Measurements from ENCODE around the gene C1orf232. TPM values are rescaled to one million over a fixed set of nuclear protein-coding genes. Genes with fewer than 3 reads are reported as not detected.
A peak's percentile ranks its signal among the peaks of the same experiment; 100 is the strongest.

The C1orf232 gene
- total RNA-seq, 3 donors from 2014 or later (not counting 1 experiment from before 2014, with no cell fraction given): not detected

DNA sequence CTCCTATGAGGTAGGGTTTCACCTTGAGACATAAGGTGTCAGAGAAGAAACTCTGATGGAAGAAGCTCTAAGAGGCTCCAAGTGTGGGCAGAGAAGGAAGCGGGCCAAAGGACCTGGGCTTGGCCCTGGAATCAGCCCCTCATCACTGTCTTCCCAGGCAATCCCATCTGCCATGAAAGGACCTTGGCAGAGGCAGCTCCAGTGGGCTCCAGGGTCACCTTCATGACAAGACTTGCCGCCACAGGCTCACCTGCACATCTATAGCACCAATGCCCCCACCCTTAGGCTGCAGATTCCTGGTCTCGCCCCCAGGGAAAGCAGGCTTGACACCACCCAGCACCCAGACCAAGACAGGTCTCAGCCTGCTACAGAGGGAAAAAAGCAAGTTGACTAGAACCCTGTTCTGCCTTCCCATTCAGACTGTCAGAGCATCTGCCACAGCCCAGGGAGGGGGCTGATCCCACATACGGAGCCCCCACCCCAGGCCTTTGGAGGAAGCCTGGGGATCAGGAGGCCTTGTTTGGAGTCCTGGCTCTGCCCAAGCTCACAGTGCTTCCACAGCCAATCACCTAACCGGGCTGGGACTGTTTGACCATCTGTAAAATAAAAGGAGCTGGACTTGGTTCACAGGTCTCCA is 10.4 kb downstream of the C1orf232 start:
- no peaks in the 10 kb centered on the region for H3K9me3 ChIP-seq (ENCODE audit: control insufficient read depth, insufficient read depth, low read length)
- Mint-ChIP-seq H3K27me3 (ENCODE audit: low read depth in 2 of 2) (peaks cover 34 to 37% of the 10 kb centered on the region in 2 donors), H3K27ac (no peak overlapping the region), H3K36me3 (no peaks in the 10 kb centered on the region), H3K4me1 (peaks cover 0 to 9% of the 10 kb centered on the region in 2 donors), H3K4me3 (no peak overlapping the region), H3K9me3 (no peaks in the 10 kb centered on the region)
- H3K4me3 ChIP-seq (ENCODE audit: low read length): no peak overlapping the region
- intact Hi-C loops (cut with micrococcal nuclease): no loop called here
- peaks cover 17% of the 10 kb centered on the region for H3K4me1 ChIP-seq (ENCODE audit: control insufficient read depth, insufficient read depth, low read length)
- no peak overlapping the region for H3K27ac ChIP-seq (ENCODE audit: low read length)
- H3K36me3 ChIP-seq (ENCODE audit: control insufficient read depth, insufficient read depth, low read length): no peaks in the 10 kb centered on the region
- 89% methylated on average over 5 of the region's 5 CpGs for WGBS (ENCODE audit: insufficient coverage)
- TF ChIP-seq, protein P1, sequence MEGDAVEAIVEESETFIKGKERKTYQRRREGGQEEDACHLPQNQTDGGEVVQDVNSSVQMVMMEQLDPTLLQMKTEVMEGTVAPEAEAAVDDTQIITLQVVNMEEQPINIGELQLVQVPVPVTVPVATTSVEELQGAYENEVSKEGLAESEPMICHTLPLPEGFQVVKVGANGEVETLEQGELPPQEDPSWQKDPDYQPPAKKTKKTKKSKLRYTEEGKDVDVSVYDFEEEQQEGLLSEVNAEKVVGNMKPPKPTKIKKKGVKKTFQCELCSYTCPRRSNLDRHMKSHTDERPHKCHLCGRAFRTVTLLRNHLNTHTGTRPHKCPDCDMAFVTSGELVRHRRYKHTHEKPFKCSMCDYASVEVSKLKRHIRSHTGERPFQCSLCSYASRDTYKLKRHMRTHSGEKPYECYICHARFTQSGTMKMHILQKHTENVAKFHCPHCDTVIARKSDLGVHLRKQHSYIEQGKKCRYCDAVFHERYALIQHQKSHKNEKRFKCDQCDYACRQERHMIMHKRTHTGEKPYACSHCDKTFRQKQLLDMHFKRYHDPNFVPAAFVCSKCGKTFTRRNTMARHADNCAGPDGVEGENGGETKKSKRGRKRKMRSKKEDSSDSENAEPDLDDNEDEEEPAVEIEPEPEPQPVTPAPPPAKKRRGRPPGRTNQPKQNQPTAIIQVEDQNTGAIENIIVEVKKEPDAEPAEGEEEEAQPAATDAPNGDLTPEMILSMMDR (IDR thresholded peaks at IDR 0.05): no peak
- no peak for DNase-seq
- no peak for ATAC-seq
- H3K27me3 ChIP-seq (ENCODE audit: control insufficient read depth, insufficient read depth, low read length): peaks cover 21% of the 10 kb centered on the region

DNA sequence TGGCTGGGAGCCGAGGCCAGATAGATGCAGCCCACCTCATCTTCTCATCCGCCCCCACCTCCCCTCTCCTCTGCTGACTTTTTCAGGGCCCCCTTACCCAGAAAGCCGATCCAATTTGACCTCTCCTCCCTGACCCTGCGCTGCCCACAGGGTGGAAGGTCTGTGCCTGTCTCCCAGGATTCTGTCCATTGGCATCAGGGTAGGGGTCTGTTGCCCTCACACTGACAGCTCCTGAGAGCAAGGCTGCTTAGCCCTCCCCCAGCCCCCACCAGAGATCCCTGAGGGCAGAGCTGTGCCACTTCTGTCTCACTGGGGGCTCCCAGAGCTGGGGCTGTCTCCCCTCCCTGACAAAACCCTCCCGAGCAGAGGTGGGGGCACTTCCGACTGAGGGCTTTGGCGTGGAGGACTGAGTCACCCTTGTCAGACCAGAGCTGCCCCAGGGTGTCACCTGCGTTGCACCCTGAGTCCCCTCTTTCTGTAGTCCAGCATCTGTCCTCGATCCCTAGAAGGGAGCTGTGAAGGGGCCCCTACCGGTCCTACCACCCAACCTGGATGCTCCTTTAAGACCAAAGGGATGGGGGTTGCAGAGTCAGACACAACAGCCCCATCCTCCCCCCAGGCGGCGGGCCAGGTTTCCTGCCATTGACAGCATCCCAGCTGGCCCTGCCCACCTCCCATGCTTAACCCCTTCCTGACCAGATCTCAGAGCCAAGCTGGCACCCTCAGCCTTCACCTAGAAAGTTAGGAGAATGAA is 12.3 kb downstream of the C1orf232 start:
- H3K36me3 Mint-ChIP-seq: no peaks in the 10 kb centered on the region
- Histone ChIP-seq H3K27ac (ENCODE audit: low read length) (no peak overlapping the region), H3K9me3 (ENCODE audit: control insufficient read depth, insufficient read depth, low read length) (no peaks in the 10 kb centered on the region), H3K4me1 (ENCODE audit: control insufficient read depth, insufficient read depth, low read length) (peaks cover 9% of the 10 kb centered on the region), H3K27me3 (ENCODE audit: control insufficient read depth, insufficient read depth, low read length) (peaks cover 12% of the 10 kb centered on the region), H3K36me3 (ENCODE audit: control insufficient read depth, insufficient read depth, low read length) (no peaks in the 10 kb centered on the region), H3K4me3 (ENCODE audit: low read length) (no peak overlapping the region)
- TF ChIP-seq, protein P1 (IDR thresholded peaks at IDR 0.05): no peak
- no peaks in the 10 kb centered on the region for H3K9me3 Mint-ChIP-seq
- DNase-seq (no peak), ATAC-seq (peak in 2 of 3 donors; percentile 29 to 53)
- peaks cover 0 to 5% of the 10 kb centered on the region in 2 donors for H3K4me1 Mint-ChIP-seq
- no peak overlapping the region for H3K27ac Mint-ChIP-seq
- intact Hi-C loops (cut with micrococcal nuclease): no loop called here
- no peak overlapping the region for H3K4me3 Mint-ChIP-seq
- peaks cover 29 to 37% of the 10 kb centered on the region in 2 donors for H3K27me3 Mint-ChIP-seq (ENCODE audit: low read depth in 2 of 2)
- 26% methylated on average over 12 of the region's 12 CpGs for WGBS (ENCODE audit: insufficient coverage)

DNA sequence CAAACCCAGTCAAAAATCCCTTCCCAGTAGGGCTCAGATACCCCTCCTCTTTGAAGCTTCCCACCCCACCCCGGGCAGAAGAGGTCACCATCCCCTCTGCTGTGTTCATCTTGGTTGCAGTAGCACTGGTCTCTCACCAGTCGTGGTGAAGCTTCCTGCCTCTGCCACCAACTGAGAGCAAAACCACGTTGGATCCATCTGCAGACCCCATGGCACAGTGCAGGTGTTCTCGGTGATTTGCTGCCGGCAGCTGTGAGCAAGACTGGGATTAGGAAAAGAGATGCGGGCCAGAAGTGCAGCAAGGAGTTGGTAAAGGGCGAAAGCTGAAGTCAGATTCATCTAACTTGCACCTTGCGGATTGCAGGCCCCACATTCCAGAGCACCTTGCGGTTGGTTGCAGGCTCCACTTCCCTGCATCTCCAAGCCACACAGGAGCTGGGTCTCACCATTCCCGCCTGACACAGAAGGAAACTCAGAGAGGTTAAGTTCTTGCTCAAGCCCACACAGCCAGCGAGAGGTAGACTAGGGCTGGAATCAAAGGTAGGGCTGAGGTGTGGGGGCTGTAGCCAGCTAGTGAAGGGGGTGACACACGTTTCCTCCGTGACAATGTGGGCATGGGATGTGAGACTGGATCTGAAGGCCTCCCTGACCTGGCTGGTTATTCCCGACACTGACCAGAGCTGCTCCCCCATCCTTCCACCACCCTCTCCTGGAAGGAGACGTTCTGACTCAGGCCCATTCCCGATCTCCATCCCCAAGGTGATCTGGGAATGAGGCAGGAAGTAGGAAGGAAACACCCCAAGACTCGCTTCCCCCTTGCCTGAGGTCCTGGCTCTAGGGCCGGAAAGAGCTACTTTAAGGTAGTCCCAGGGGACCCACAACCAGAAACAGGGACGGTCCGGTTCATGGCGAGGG is 13.1 kb downstream of the C1orf232 start:
- Histone ChIP-seq H3K9me3 (ENCODE audit: control insufficient read depth, insufficient read depth, low read length) (no peaks in the 10 kb centered on the region), H3K27me3 (ENCODE audit: control insufficient read depth, insufficient read depth, low read length) (peaks cover 12% of the 10 kb centered on the region), H3K36me3 (ENCODE audit: control insufficient read depth, insufficient read depth, low read length) (no peaks in the 10 kb centered on the region), H3K4me3 (ENCODE audit: low read length) (no peak overlapping the region), H3K27ac (ENCODE audit: low read length) (no peak overlapping the region), H3K4me1 (ENCODE audit: control insufficient read depth, insufficient read depth, low read length) (peaks cover 4% of the 10 kb centered on the region)
- no peak overlapping the region for H3K27ac Mint-ChIP-seq
- peaks cover 32 to 37% of the 10 kb centered on the region in 2 donors for H3K27me3 Mint-ChIP-seq (ENCODE audit: low read depth in 2 of 2)
- DNase-seq: no peak
- H3K9me3 Mint-ChIP-seq: no peaks in the 10 kb centered on the region
- TF ChIP-seq, protein P1 (IDR thresholded peaks at IDR 0.05): no peak
- no peak overlapping the region for H3K4me3 Mint-ChIP-seq
- 53% methylated on average over 21 of the region's 21 CpGs for WGBS (ENCODE audit: insufficient coverage)
- intact Hi-C loops (cut with micrococcal nuclease): no loop called here
- peaks cover 0 to 5% of the 10 kb centered on the region in 2 donors for H3K4me1 Mint-ChIP-seq
- no peaks in the 10 kb centered on the region for H3K36me3 Mint-ChIP-seq
- ATAC-seq: no peak
